ENCODE measurements around the gene CACNB4.
"Not testable (repeated sequence)": the region's sequence is repeated elsewhere in the genome, so short reads cannot be mapped to it uniquely, and the experiment has no call there.

The CACNB4 gene

DNA sequence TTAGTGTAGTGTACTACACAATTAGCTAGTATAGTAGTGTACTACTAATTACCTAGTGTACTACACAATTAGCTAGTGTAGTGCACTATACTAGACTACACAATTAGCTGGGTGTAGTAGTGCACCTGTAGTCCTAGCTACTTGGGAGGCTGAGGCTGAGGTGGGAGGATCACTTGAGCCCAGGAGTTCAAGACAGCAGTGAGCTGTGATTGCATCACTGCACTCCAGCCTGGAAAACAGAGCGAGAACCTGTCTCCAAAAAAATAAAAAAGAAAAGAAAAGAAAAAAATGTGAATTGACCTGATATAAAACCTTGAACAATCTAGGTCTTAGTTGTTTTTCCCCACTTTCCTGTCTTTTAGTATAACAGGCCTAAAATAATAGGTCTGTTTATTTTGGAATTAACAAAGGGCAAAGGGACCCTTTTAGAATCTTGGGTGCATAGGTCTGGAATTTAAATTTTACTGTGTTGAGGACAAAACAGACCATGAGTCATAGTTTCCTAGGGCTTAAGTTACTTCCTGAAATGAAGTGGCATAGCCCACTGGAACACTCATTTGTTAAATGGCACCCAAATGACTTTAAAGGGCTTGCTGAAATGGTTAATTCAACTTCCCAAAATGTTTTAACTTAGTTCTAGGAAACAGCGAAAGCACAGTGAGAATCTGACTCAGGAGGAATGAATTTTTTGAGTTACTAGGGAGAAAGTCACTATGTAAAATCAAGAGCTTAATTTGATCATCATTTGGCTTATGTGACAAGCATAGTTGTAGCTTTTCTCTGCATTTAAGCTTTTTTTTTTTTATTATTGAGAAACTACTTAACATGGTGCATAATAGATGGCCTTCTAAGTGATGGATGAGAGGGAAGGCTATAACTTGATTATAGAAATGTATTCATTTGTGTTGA lies 219.9 kb downstream of the CACNB4 start:
- Histone ChIP-seq H3K36me3 (ENCODE audit: insufficient read depth, low read length) (no peaks in the 10 kb centered on the region), H3K79me2 (ENCODE audit: control insufficient read depth, insufficient read depth, low read length, unreplicated experiment) (no peaks in the 10 kb centered on the region), H3K4me1 (ENCODE audit: control insufficient read depth, insufficient read depth, low read length, unreplicated experiment) (peaks cover 16% of the 10 kb centered on the region), H2AFZ (ENCODE audit: low read length, unreplicated experiment) (no peak overlapping the region), H3K4me3 (ENCODE audit: low read depth, low read length) (no peak overlapping the region), H3K27me3 (ENCODE audit: insufficient read depth, low read length) (no peaks in the 10 kb centered on the region), H3K27ac (ENCODE audit: low read depth, low read length) (peak overlapping the region; percentile 52)

DNA sequence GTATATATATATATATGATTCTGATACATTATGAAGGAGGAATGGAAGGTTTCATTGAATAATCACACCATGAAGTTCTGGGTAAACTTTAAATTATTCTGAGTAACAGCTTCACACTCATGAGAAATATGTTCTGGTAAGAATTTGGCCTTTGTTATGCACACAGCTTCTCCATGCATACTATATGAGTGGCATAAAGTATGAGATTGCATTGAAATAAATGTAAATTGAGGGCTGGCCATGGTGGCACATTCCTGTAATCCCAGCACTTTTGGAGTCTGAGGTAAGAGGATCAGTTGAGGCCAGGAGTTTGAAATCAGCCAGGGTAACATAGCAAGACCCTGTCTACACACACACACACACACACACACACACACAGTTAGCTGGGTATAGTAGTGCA lies 220.6 kb downstream of the CACNB4 start:
- Histone ChIP-seq H3K27ac (ENCODE audit: low read depth, low read length) (no peak overlapping the region), H3K27me3 (ENCODE audit: insufficient read depth, low read length) (no peaks in the 10 kb centered on the region)

DNA sequence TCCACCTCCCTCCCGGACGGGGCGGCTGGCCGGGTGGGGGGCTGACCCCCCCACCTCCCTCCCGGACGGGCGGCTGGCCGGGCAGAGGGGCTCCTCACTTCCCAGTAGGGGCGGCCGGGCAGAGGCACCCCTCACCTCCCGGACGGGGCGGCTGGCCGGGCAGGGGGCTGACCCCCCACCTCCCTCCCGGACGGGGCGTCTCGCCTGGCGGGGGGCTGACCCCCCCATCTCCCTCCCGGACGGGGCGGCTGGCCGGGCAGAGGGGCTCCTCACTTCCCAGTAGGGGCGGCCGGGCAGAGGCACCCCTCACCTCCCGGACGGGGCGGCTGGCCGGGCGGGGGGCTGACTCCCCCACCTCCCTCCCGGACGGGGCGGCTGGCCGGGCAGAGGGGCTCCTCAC lies 223.2 kb downstream of the CACNB4 start:
- not testable (repeated sequence) for H3K27ac ChIP-seq (ENCODE audit: low read depth, low read length); H3K79me2 ChIP-seq (ENCODE audit: control insufficient read depth, insufficient read depth, low read length, unreplicated experiment); H3K36me3 ChIP-seq (ENCODE audit: insufficient read depth, low read length); H3K27me3 ChIP-seq (ENCODE audit: insufficient read depth, low read length); H3K4me3 ChIP-seq (ENCODE audit: low read depth, low read length); H2AFZ ChIP-seq (ENCODE audit: low read length, unreplicated experiment)
- peaks cover 16% of the 10 kb centered on the region for H3K4me1 ChIP-seq (ENCODE audit: control insufficient read depth, insufficient read depth, low read length, unreplicated experiment)

More for the DNA sequence above, 220.6 kb downstream of the CACNB4 start:
- H2AFZ ChIP-seq (ENCODE audit: low read length, unreplicated experiment) = no peak overlapping the region
- H3K4me1 ChIP-seq (ENCODE audit: control insufficient read depth, insufficient read depth, low read length, unreplicated experiment) = peaks cover 16% of the 10 kb centered on the region
- H3K4me3 ChIP-seq (ENCODE audit: low read depth, low read length) = no peak overlapping the region
- no peaks in the 10 kb centered on the region for H3K79me2 ChIP-seq (ENCODE audit: control insufficient read depth, insufficient read depth, low read length, unreplicated experiment)
- no peaks in the 10 kb centered on the region for H3K36me3 ChIP-seq (ENCODE audit: insufficient read depth, low read length)

DNA sequence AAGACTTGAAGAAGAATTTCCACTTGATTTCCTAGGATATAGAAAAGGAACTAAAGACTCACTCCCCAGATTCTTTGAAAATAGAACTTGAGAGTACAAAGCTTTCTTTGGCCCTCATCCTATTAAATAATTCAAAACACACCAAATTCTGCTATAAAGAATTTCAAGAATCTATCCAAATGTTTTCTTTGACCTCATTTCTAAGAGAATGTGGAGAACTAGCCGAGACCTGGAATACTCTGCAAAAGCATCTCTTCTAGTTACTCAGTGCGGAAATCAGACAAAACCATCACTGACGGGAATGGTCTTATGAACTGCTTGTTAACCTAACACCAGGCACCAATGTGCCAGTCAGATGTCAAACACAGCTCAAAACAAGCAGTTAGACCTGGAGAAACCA lies 226.4 kb downstream of the CACNB4 start:
- Histone ChIP-seq H3K36me3 (ENCODE audit: insufficient read depth, low read length) (no peaks in the 10 kb centered on the region), H2AFZ (ENCODE audit: low read length, unreplicated experiment) (no peak overlapping the region), H3K4me3 (ENCODE audit: low read depth, low read length) (no peak overlapping the region), H3K27ac (ENCODE audit: low read depth, low read length) (no peak overlapping the region), H3K27me3 (ENCODE audit: insufficient read depth, low read length) (0 out of 2 replicates have a peak, but pooled peaks cover 11% of the 10 kb centered on the region), H3K79me2 (ENCODE audit: control insufficient read depth, insufficient read depth, low read length, unreplicated experiment) (no peaks in the 10 kb centered on the region), H3K4me1 (ENCODE audit: control insufficient read depth, insufficient read depth, low read length, unreplicated experiment) (no peaks in the 10 kb centered on the region)

DNA sequence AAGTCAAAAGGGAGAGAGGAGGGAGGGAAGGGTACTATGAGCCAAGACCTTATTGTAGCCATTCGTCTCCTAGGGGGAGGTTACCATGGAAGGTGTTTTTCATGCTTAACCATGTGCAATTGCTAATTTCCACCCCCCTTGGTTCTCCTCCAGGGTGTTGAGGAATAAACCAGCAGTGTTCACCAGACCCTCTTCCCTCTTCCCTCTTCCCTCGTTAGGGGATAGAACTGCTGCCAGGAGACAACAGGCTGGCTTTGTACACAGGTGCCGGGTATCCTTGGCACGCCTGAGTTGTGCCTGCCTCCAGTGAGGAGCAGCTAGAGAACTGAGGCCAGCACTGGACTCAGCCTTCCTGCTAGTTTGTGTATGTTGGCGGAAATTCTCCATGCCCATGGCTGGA lies 229.6 kb downstream of the CACNB4 start:
- 0 out of 2 replicates have a peak, but pooled peaks cover 15% of the 10 kb centered on the region for H3K27me3 ChIP-seq (ENCODE audit: insufficient read depth, low read length)
- H3K27ac ChIP-seq (ENCODE audit: low read depth, low read length) = no peak overlapping the region
- no peak overlapping the region for H3K4me3 ChIP-seq (ENCODE audit: low read depth, low read length)
- H3K79me2 ChIP-seq (ENCODE audit: control insufficient read depth, insufficient read depth, low read length, unreplicated experiment) = no peaks in the 10 kb centered on the region
- no peaks in the 10 kb centered on the region for H3K36me3 ChIP-seq (ENCODE audit: insufficient read depth, low read length)
- H3K4me1 ChIP-seq (ENCODE audit: control insufficient read depth, insufficient read depth, low read length, unreplicated experiment) = no peaks in the 10 kb centered on the region
- no peak overlapping the region for H2AFZ ChIP-seq (ENCODE audit: low read length, unreplicated experiment)

DNA sequence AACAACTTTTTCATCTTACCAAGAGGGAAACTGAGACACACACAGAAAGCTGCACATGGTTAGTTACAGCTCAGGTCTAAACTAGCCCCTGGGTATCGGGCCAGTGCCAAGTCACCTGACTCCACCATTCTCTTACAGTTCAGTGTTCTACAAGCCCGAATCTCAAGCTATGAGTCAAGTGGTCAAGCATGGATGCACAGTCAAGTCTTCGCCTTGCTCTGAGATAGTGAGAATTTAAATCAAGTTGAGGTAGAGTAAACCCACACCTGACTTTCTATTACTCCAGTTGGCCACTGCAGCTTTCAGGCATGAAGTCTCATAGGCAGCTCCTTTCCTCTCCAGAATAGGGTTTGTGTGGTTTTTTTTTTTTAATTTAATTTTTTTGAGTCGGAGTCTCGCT lies 236.1 kb downstream of the CACNB4 start:
- Histone ChIP-seq H3K27me3 (ENCODE audit: insufficient read depth, low read length) (peaks cover 14% of the 10 kb centered on the region; the same call in 1 of the 2 replicates), H3K4me1 (ENCODE audit: control insufficient read depth, insufficient read depth, low read length, unreplicated experiment) (no peaks in the 10 kb centered on the region), H2AFZ (ENCODE audit: low read length, unreplicated experiment) (no peak overlapping the region), H3K27ac (ENCODE audit: low read depth, low read length) (no peak overlapping the region), H3K36me3 (ENCODE audit: insufficient read depth, low read length) (no peaks in the 10 kb centered on the region), H3K4me3 (ENCODE audit: low read depth, low read length) (no peak overlapping the region), H3K79me2 (ENCODE audit: control insufficient read depth, insufficient read depth, low read length, unreplicated experiment) (no peaks in the 10 kb centered on the region)

DNA sequence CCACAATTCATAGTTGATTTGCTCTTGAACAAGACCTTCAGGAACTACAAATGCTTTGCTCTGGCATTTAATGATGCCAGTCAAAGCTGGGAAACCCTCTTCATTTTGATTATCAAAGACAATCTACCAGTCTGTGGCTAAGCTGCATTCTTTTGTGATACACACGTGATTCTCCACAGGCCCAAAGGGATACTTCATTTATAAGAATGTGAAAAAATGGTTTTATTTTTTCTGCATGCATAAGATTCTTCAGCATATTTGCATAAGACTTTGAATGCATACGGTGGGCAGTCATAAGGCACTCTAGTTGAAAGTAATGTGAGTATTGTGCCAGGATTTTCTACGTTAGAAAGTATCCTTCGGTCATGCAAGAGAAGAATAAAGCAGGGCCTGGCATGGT lies 237.7 kb downstream of the CACNB4 start:
- H2AFZ ChIP-seq (ENCODE audit: low read length, unreplicated experiment) = no peak overlapping the region
- H3K4me3 ChIP-seq (ENCODE audit: low read depth, low read length) = no peak overlapping the region
- peaks cover 14% of the 10 kb centered on the region; the same call in 1 of the 2 replicates for H3K27me3 ChIP-seq (ENCODE audit: insufficient read depth, low read length)
- H3K79me2 ChIP-seq (ENCODE audit: control insufficient read depth, insufficient read depth, low read length, unreplicated experiment) = no peaks in the 10 kb centered on the region
- no peak overlapping the region for H3K27ac ChIP-seq (ENCODE audit: low read depth, low read length)
- H3K4me1 ChIP-seq (ENCODE audit: control insufficient read depth, insufficient read depth, low read length, unreplicated experiment) = no peaks in the 10 kb centered on the region
- no peaks in the 10 kb centered on the region for H3K36me3 ChIP-seq (ENCODE audit: insufficient read depth, low read length)

DNA sequence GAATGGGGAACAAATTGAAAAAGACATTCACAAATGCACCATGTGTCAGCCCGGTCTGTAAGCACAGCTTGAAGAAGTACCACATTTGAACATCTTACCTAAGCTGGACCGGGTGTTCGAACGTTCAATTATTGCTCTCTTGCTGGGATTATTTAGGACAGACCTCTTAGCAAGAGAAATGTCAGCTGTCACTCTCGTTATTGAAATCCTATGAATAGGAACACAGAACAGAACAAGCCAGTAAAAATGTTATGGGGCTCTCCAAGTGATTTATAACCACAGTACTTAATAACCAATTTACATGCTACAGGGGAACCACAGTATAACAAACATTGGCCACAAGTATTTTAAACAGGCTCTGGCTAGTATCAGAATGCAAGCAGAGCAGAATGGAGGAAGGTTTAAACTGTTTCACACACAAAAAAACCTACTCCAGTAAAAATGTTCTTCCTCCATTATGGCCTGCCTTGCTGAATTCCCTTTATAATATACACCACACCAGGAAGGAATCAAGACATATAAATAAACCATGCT lies 238.2 kb downstream of the CACNB4 start:
- Histone ChIP-seq H3K36me3 (ENCODE audit: insufficient read depth, low read length) (no peaks in the 10 kb centered on the region), H3K79me2 (ENCODE audit: control insufficient read depth, insufficient read depth, low read length, unreplicated experiment) (no peaks in the 10 kb centered on the region), H3K27ac (ENCODE audit: low read depth, low read length) (no peak overlapping the region), H3K27me3 (ENCODE audit: insufficient read depth, low read length) (peaks cover 14% of the 10 kb centered on the region; the same call in 1 of the 2 replicates), H2AFZ (ENCODE audit: low read length, unreplicated experiment) (no peak overlapping the region), H3K4me3 (ENCODE audit: low read depth, low read length) (no peak overlapping the region), H3K4me1 (ENCODE audit: control insufficient read depth, insufficient read depth, low read length, unreplicated experiment) (no peaks in the 10 kb centered on the region)

DNA sequence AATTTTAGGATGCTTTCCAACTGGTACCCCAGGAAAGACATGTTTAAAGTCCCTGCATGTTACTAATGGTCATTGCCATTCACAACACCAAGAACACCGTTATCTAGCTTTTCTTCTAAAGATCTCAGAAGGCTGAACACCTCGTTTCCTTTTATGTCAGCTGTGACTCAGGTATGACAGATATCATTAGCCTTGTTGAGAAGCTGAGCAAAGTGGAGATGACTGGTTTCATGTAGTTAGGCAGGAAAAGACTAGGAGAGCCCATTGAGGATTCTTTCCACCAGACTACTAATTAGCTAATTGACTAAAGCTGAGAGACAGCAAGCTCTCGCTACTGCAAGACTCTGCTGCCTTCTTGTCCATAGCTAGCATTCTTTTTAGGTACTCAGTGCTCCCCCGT lies 238.6 kb downstream of the CACNB4 start:
- no peak overlapping the region for H2AFZ ChIP-seq (ENCODE audit: low read length, unreplicated experiment)
- peaks cover 14% of the 10 kb centered on the region; the same call in 1 of the 2 replicates for H3K27me3 ChIP-seq (ENCODE audit: insufficient read depth, low read length)
- H3K79me2 ChIP-seq (ENCODE audit: control insufficient read depth, insufficient read depth, low read length, unreplicated experiment) = no peaks in the 10 kb centered on the region
- H3K4me3 ChIP-seq (ENCODE audit: low read depth, low read length) = no peak overlapping the region
- H3K36me3 ChIP-seq (ENCODE audit: insufficient read depth, low read length) = no peaks in the 10 kb centered on the region
- no peak overlapping the region for H3K27ac ChIP-seq (ENCODE audit: low read depth, low read length)
- H3K4me1 ChIP-seq (ENCODE audit: control insufficient read depth, insufficient read depth, low read length, unreplicated experiment) = no peaks in the 10 kb centered on the region

DNA sequence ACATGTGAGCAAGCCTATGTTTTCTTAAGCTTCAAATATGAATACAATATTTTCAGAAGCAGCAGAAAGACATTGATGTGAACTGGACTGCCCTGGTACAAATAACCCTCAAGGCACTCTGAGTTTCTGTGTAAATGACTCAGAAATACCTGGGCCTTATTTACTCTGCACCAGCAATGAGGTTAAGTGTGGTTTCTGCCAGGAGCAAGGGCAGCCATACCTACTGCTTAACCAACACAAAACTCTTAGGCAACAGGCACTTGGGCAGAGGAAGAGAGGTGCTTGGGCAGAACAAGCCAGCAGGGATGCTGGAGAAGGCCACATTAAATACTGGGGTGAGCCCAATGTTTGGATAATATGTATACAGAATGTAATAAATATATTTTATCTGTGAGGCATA lies 241.2 kb downstream of the CACNB4 start:
- Histone ChIP-seq H3K79me2 (ENCODE audit: control insufficient read depth, insufficient read depth, low read length, unreplicated experiment) (no peaks in the 10 kb centered on the region), H3K4me1 (ENCODE audit: control insufficient read depth, insufficient read depth, low read length, unreplicated experiment) (peaks cover 11% of the 10 kb centered on the region), H3K36me3 (ENCODE audit: insufficient read depth, low read length) (no peaks in the 10 kb centered on the region), H3K27ac (ENCODE audit: low read depth, low read length) (no peak overlapping the region), H2AFZ (ENCODE audit: low read length, unreplicated experiment) (no peak overlapping the region), H3K4me3 (ENCODE audit: low read depth, low read length) (no peak overlapping the region), H3K27me3 (ENCODE audit: insufficient read depth, low read length) (peaks cover 8% of the 10 kb centered on the region; the same call in 1 of the 2 replicates)

DNA sequence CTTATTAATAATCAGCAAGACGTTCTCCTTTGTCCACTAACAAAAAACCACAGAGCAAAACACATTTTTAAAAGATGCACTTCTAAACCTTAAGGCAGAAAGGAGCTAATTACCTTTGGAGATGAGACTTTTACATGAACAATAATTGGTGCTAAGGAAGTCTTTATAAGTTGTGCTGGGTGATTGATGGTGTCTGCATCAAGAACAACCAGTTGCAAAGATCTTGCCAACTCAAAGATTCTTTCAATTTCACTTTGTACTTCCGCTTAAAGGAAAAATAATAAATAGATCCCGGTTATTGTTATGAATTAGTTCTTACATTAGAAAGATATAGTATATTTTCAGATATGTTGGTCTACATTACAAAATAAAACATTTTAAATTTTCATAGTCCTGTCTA lies 243.7 kb downstream of the CACNB4 start:
- Histone ChIP-seq H3K36me3 (ENCODE audit: insufficient read depth, low read length) (no peaks in the 10 kb centered on the region), H3K27me3 (ENCODE audit: insufficient read depth, low read length) (peaks cover 4% of the 10 kb centered on the region; the same call in 1 of the 2 replicates), H2AFZ (ENCODE audit: low read length, unreplicated experiment) (no peak overlapping the region), H3K79me2 (ENCODE audit: control insufficient read depth, insufficient read depth, low read length, unreplicated experiment) (no peaks in the 10 kb centered on the region), H3K27ac (ENCODE audit: low read depth, low read length) (no peak overlapping the region), H3K4me1 (ENCODE audit: control insufficient read depth, insufficient read depth, low read length, unreplicated experiment) (peaks cover 21% of the 10 kb centered on the region), H3K4me3 (ENCODE audit: low read depth, low read length) (no peak overlapping the region)
